ENCODE measurements around the gene PRKG1. TPM values are rescaled to one million over a fixed set of nuclear protein-coding genes. Genes with fewer than 3 reads are reported as not detected.

PRKG1 gene
- total RNA-seq, 2 donors from 2014 or later, result 1.3 to 2.7 TPM

- Histone ChIP-seq H3K36me3 (ENCODE audit: control insufficient read depth, insufficient read depth, low read length) (no peaks in the 10 kb centered on the region), H3K27ac (ENCODE audit: low read depth, low read length) (no peak overlapping the region), H3K27me3 (ENCODE audit: control insufficient read depth, insufficient read depth, low read length, poor library complexity, severe bottlenecking) (no peaks in the 10 kb centered on the region), H3K4me1 (ENCODE audit: control insufficient read depth, insufficient read depth, low read length) (no peaks in the 10 kb centered on the region), H3K9ac (ENCODE audit: extremely low read depth, low read length, poor library complexity, severe bottlenecking) (no peak overlapping the region), H3K4me3 (ENCODE audit: low read length) (no peak overlapping the region), H3K9me3 (ENCODE audit: control insufficient read depth, low read length) (no peaks in the 10 kb centered on the region)
- H3K4me3 Mint-ChIP-seq, result no peak overlapping the region
- no peaks in the 10 kb centered on the region for H3K36me3 Mint-ChIP-seq (ENCODE audit: low read depth)
- TF ChIP-seq CTCF (conservative IDR thresholded peaks at IDR 0.05), result no peak
- no peaks in the 10 kb centered on the region for H3K27me3 Mint-ChIP-seq (ENCODE audit: insufficient read depth)
- H3K9me3 Mint-ChIP-seq, result no peaks in the 10 kb centered on the region
- no peak overlapping the region for H3K27ac Mint-ChIP-seq
- H3K4me1 Mint-ChIP-seq, result no peaks in the 10 kb centered on the region
- no peak for DNase-seq
- 90 to 100% methylated on average over 1 to 3 of the region's 3 CpGs for WGBS, 2 experiments (ENCODE audit: insufficient coverage in 1 of 2, insufficient read length in 1 of 2)
These were observed 533.2 kb downstream of the PRKG1 start for GRCh38 chr10:51607463-51607835.

GRCh38 chr10:51608211-51608610 is 533.9 kb downstream of the PRKG1 start:
- Mint-ChIP-seq H3K4me3 (no peak overlapping the region), H3K36me3 (ENCODE audit: low read depth) (no peaks in the 10 kb centered on the region), H3K4me1 (no peaks in the 10 kb centered on the region), H3K27me3 (ENCODE audit: insufficient read depth) (no peaks in the 10 kb centered on the region), H3K27ac (no peak overlapping the region), H3K9me3 (no peaks in the 10 kb centered on the region)
- Histone ChIP-seq H3K4me3 (ENCODE audit: low read length) (no peak overlapping the region), H3K9ac (ENCODE audit: extremely low read depth, low read length, poor library complexity, severe bottlenecking) (no peak overlapping the region), H3K36me3 (ENCODE audit: control insufficient read depth, insufficient read depth, low read length) (no peaks in the 10 kb centered on the region), H3K9me3 (ENCODE audit: control insufficient read depth, low read length) (no peaks in the 10 kb centered on the region), H3K27me3 (ENCODE audit: control insufficient read depth, insufficient read depth, low read length, poor library complexity, severe bottlenecking) (no peaks in the 10 kb centered on the region), H3K4me1 (ENCODE audit: control insufficient read depth, insufficient read depth, low read length) (no peaks in the 10 kb centered on the region), H3K27ac (ENCODE audit: low read depth, low read length) (no peak overlapping the region)
- WGBS, 2 experiments (ENCODE audit: insufficient coverage in 1 of 2, insufficient read length in 1 of 2), result 76 to 88% methylated on average over 1 to 2 of the region's 2 CpGs
- no peak for DNase-seq
- no peak for TF ChIP-seq CTCF (conservative IDR thresholded peaks at IDR 0.05)

- H3K27ac Mint-ChIP-seq, result no peak overlapping the region
- no peaks in the 10 kb centered on the region for H3K9me3 Mint-ChIP-seq
These were observed 541.5 kb downstream of the PRKG1 start for GRCh38 chr10:51615764-51616298.

More at GRCh38 chr10:51615764-51616298, 541.5 kb downstream of the PRKG1 start:
- Histone ChIP-seq H3K4me3 (ENCODE audit: low read length) (no peak overlapping the region), H3K27me3 (ENCODE audit: control insufficient read depth, insufficient read depth, low read length, poor library complexity, severe bottlenecking) (no peaks in the 10 kb centered on the region), H3K4me1 (ENCODE audit: control insufficient read depth, insufficient read depth, low read length) (peaks cover 3% of the 10 kb centered on the region), H3K9ac (ENCODE audit: extremely low read depth, low read length, poor library complexity, severe bottlenecking) (no peak overlapping the region), H3K36me3 (ENCODE audit: control insufficient read depth, insufficient read depth, low read length) (no peaks in the 10 kb centered on the region), H3K9me3 (ENCODE audit: control insufficient read depth, low read length) (no peaks in the 10 kb centered on the region), H3K27ac (ENCODE audit: low read depth, low read length) (no peak overlapping the region)
- Mint-ChIP-seq H3K27me3 (ENCODE audit: insufficient read depth) (no peaks in the 10 kb centered on the region), H3K4me3 (no peak overlapping the region), H3K4me1 (peaks cover 7% of the 10 kb centered on the region), H3K36me3 (ENCODE audit: low read depth) (no peaks in the 10 kb centered on the region)
- DNase-seq, result no peak
- no peak for TF ChIP-seq CTCF (conservative IDR thresholded peaks at IDR 0.05)
- 93 to 100% methylated on average over 1 to 3 of the region's 3 CpGs for WGBS, 2 experiments (ENCODE audit: insufficient coverage in 1 of 2, insufficient read length in 1 of 2)
